ENCODE measurements around the gene OTOG. TPM values are rescaled to one million over a fixed set of nuclear protein-coding genes. Genes with fewer than 3 reads are reported as not detected.

The OTOG gene
- total RNA-seq, 4 donors from 2014 or later: not detected

GRCh38 chr11:17696741-17697140 lies 149.7 kb downstream of the OTOG start:
- H3K4me3 ChIP-seq (ENCODE audit: low read depth, poor library complexity, severe bottlenecking): no peak overlapping the region
- TF ChIP-seq POLR2A (IDR thresholded peaks at IDR 0.05): no peak
- no peak for DNase-seq (ENCODE audit: low spot score in 2 of 2)
- 74 to 80% methylated on average over 4 to 5 of the region's 5 CpGs for WGBS, 2 donors
- intact Hi-C loops (cut with DNase I; ENCODE audit: low total_unique reads): no loop called here

Other genes starting within 250 kb of the OTOG start
- gene NCR3LG1, start 195.5 kb upstream of the OTOG start, total RNA-seq: 1 to 10 TPM; 4.6 to 6.5 (median 5.3) TPM
- gene KCNJ11, start 158.6 kb upstream of the OTOG start, total RNA-seq: 10 to 100 TPM in 1 of 4 donors, 1 to 10 TPM in 3; 2.0 to 20.5 (median 4.7) TPM
- under 1 TPM in 3 of 4 donors, not detected in 1; 0.11 to 0.34 (median 0.26) TPM for gene ABCC8, start 70.4 kb upstream of the OTOG start, total RNA-seq
- 1 to 10 TPM in 1 of 4 donors, under 1 TPM in 1, not detected in 2; 0.29 to 3.2 TPM for gene USH1C, start 2.8 kb upstream of the OTOG start, total RNA-seq
- gene MYOD1, start 172.3 kb downstream of the OTOG start, total RNA-seq: not detected
- under 1 TPM in 1 of 4 donors, not detected in 3; 0.06 TPM for gene KCNC1, start 187.5 kb downstream of the OTOG start, total RNA-seq

Data from lower leg skin (tissue), 4 donors.